HG03521 (cell line): ENCODE results near the gene C3orf33.
"Not testable (repeated sequence)": the region's sequence is repeated elsewhere in the genome, so short reads cannot be mapped to it uniquely, and the experiment has no call there.

Experiments used
- ATAC-seq: cut with Tn5 transposase; IDR thresholded peaks from one replicate; pipeline ENCODE4 v1.9.1; 2021; ENCODE audit warnings: mild to moderate bottlenecking, moderate library complexity; ENCODE audit not compliant: unreplicated experiment

Gene C3orf33

GRCh38 chr3:155805802-155806618 is at the start of gene C3orf33:
C3orf33 (minus strand) TSS chr3:155806278; CDS start chr3:155806252, 26 bp downstream.
- ATAC-seq = peak; percentile 94

- peak; percentile 92 for ATAC-seq
These were observed 48.3 kb upstream of the C3orf33 start, which contains the start of gene SLC33A1 for GRCh38 chr3:155854141-155854940. SLC33A1 (minus strand) TSS chr3:155854427; CDS start chr3:155853997, 430 bp downstream.

GRCh38 chr3:155853214-155854140 is 47.4 kb upstream of the C3orf33 start:
- ATAC-seq = peak; percentile 12

- ATAC-seq = no peak
These were observed 46.3 kb upstream of the C3orf33 start for GRCh38 chr3:155852341-155852740.

GRCh38 chr3:155849404-155849803 is 43.3 kb upstream of the C3orf33 start:
- ATAC-seq = not testable (repeated sequence)

GRCh38 chr3:155847993-155848392 is 41.9 kb upstream of the C3orf33 start:
- ATAC-seq = no peak

- ATAC-seq = no peak
These were observed 40.0 kb upstream of the C3orf33 start for GRCh38 chr3:155846119-155846518.

GRCh38 chr3:155843569-155843968 is 37.5 kb upstream of the C3orf33 start:
- ATAC-seq = no peak

- ATAC-seq = no peak
These were observed 29.4 kb upstream of the C3orf33 start for GRCh38 chr3:155835341-155836071.

- ATAC-seq = not testable (repeated sequence)
These were observed 22.5 kb upstream of the C3orf33 start for GRCh38 chr3:155828490-155829098.

GRCh38 chr3:155815030-155815545 is 9.0 kb upstream of the C3orf33 start:
- no peak for ATAC-seq

GRCh38 chr3:155813224-155813623 is 7.1 kb upstream of the C3orf33 start:
- ATAC-seq = not testable (repeated sequence)

GRCh38 chr3:155809181-155809580 is 3.1 kb upstream of the C3orf33 start:
- no peak for ATAC-seq

- no peak for ATAC-seq
These were observed 1.7 kb upstream of the C3orf33 start for GRCh38 chr3:155807823-155808222.

GRCh38 chr3:155805204-155805801 is 775 bp downstream of the C3orf33 start:
- ATAC-seq = no peak

- no peak for ATAC-seq
These were observed 1.8 kb downstream of the C3orf33 start for GRCh38 chr3:155804323-155804722.

- ATAC-seq = no peak
These were observed 13.5 kb downstream of the C3orf33 start for GRCh38 chr3:155792532-155792931.

GRCh38 chr3:155791190-155791589 is 14.9 kb downstream of the C3orf33 start:
- no peak for ATAC-seq
